Left lung (tissue), 10 donors: ENCODE measurements around the gene PLEKHA1. TPM values are rescaled to one million over a fixed set of nuclear protein-coding genes. Genes with fewer than 3 reads are reported as not detected.

Experiments used
- ATAC-seq: fragments of 200-7000 bp; cut with Tn5 transposase; one replicate; pipeline ENCODE4 v1.9.1; 2020; ENCODE audit warnings: moderate library complexity
- DNase-seq, 4 donors: peaks; one replicate each; pipeline ENCODE4 v3.0.0-alpha.2; 2013 to 2020
- H3K27ac ChIP-seq, 2 donors: fragments of 200-600 bp; sonication (generic) in 1 of 2; one replicate each; pipeline versions ENCODE4 v1.5.0 to v1.8.0; 2020 to 2021
- H3K27me3 ChIP-seq, 2 donors: fragments of 200-600 bp; sonication (generic) in 1 of 2; one replicate each; pipeline versions ENCODE4 v1.5.0 to v1.8.0; 2020 to 2021
- H3K36me3 ChIP-seq, 2 donors: fragments of 200-600 bp; sonication (generic) in 1 of 2; one replicate each; pipeline versions ENCODE4 v1.5.0 to v1.8.0; 2020 to 2021
- H3K4me1 ChIP-seq, 2 donors: fragments of 200-600 bp; one replicate each; pipeline ENCODE4 v1.8.0; 2021
- H3K4me3 ChIP-seq, 2 donors: fragments of 200-600 bp; sonication (generic) in 1 of 2; one replicate each; pipeline versions ENCODE4 v1.5.0 to v1.8.0; 2020 to 2021; ENCODE audit warnings: mild to moderate bottlenecking in 1 of 2
- H3K9me3 ChIP-seq, 2 donors: fragments of 200-600 bp; sonication (generic) in 1 of 2; one replicate each; pipeline versions ENCODE4 v1.5.0 to v1.8.0; 2020 to 2021
- intact Hi-C, 2 donors: fragments of 100-400 bp; cut with DNase I; formaldehyde crosslinking; loops; one replicate each; pipeline versions ENCODE4 v1.11.2 to v1.14.2; 2022
- polyA plus RNA-seq, 6 donors: library from polyadenylated mRNA; unstranded; fragments of 120-200 nt; gene quantifications; one replicate each; pipeline ENCODE4 v1.2.1, GENCODE V29; 2013; ENCODE audit not compliant: insufficient read length in 6 of 6
- total RNA-seq, 2 donors: library from RNA; stranded (reverse); fragmentation: NEBNext Ultra II Directional; extraction: Animal tissue kit (Norgen Biotek cat#: 25700); gene quantifications; one replicate each; pipeline ENCODE4 v1.2.1, GENCODE V29; 2021
- TF ChIP-seq, protein P1 (sequence below), 2 donors: fragments of 200-600 bp; sonication (generic) in 1 of 2; IDR thresholded peaks; one replicate each; pipeline versions ENCODE4 v1.5.0 to v1.8.0; 2021; ENCODE audit warnings: antibody characterized with exemption in 2 of 2
- donor health status: DM: no; HTN: yes; CAD: no.
- donor health status: DM: no; HTN: no; CAD: no.

The PLEKHA1 gene
- total and polyA plus RNA-seq, 8 donors = 40.5 to 57.9 (median 43.4) TPM

DNA sequence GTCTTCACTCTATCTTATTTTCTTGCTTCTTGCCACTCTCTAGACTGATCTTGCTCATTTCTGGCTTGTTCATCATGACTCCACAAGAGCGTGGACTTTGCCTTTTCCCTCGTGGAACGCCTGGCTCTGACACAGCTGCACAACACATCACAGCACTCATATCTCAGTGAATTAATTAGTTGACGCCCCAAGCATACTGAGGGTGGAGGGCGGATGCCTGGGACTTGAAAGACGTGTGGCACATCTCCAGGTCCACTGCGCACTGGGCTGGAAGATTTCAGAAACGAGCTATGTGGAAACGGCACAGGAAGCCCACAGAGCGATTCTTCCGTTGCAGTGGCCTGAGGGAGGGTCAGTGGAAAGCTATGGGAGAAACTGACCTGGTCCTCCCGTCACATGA is 23.6 kb upstream of the PLEKHA1 start:
- Histone ChIP-seq H3K36me3 (no peaks in the 10 kb centered on the region), H3K27me3 (no peaks in the 10 kb centered on the region), H3K9me3 (no peaks in the 10 kb centered on the region), H3K4me1 (no peaks in the 10 kb centered on the region), H3K4me3 (no peak overlapping the region), H3K27ac (no peak overlapping the region)
- intact Hi-C loops = no loop called here
- DNase-seq (no peak), ATAC-seq (no peak)
- TF ChIP-seq, protein P1, sequence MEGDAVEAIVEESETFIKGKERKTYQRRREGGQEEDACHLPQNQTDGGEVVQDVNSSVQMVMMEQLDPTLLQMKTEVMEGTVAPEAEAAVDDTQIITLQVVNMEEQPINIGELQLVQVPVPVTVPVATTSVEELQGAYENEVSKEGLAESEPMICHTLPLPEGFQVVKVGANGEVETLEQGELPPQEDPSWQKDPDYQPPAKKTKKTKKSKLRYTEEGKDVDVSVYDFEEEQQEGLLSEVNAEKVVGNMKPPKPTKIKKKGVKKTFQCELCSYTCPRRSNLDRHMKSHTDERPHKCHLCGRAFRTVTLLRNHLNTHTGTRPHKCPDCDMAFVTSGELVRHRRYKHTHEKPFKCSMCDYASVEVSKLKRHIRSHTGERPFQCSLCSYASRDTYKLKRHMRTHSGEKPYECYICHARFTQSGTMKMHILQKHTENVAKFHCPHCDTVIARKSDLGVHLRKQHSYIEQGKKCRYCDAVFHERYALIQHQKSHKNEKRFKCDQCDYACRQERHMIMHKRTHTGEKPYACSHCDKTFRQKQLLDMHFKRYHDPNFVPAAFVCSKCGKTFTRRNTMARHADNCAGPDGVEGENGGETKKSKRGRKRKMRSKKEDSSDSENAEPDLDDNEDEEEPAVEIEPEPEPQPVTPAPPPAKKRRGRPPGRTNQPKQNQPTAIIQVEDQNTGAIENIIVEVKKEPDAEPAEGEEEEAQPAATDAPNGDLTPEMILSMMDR (IDR thresholded peaks at IDR 0.05) = no peak

- no peak overlapping the region for H3K27ac ChIP-seq
- intact Hi-C loops = no loop called here
- no peaks in the 10 kb centered on the region for H3K9me3 ChIP-seq
Observed at GRCh38 chr10:122352817-122353525, 21.5 kb upstream of the PLEKHA1 start.

GRCh38 chr10:122354383-122354782 is 20.1 kb upstream of the PLEKHA1 start:
- Histone ChIP-seq H3K36me3 (no peaks in the 10 kb centered on the region), H3K27me3 (no peaks in the 10 kb centered on the region), H3K27ac (no peak overlapping the region), H3K9me3 (peaks cover 0 to 8% of the 10 kb centered on the region in 2 donors), H3K4me1 (no peaks in the 10 kb centered on the region), H3K4me3 (no peak overlapping the region)
- intact Hi-C loops = no loop called here
- no peak for ATAC-seq
- TF ChIP-seq, protein P1 (IDR thresholded peaks at IDR 0.05) = no peak
- DNase-seq = no peak

More at GRCh38 chr10:122352817-122353525, 21.5 kb upstream of the PLEKHA1 start:
- Histone ChIP-seq H3K27me3 (no peaks in the 10 kb centered on the region), H3K36me3 (no peaks in the 10 kb centered on the region), H3K4me1 (no peaks in the 10 kb centered on the region), H3K4me3 (no peak overlapping the region)
- ATAC-seq (no peak), DNase-seq (no peak)
- TF ChIP-seq, protein P1 (IDR thresholded peaks at IDR 0.05) = no peak

DNA sequence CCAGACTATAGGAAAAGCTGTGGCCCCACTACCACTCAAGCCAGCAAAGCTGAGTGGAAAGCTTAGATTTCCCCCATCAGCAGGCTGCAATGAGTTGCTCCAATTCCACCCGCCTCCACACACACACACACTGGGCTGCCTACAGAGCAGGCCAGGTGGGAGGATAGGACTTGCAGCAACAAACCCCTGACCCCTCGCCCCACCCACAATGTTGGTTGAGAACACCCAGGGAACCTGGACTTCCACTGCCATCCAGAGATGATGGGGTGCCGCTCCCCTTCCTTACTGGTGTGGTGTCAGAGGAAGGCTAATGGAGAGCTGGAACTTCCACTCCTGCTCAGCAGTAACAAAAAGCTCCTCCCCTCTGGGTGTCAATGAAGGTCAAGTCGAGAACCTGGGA is 16.8 kb upstream of the PLEKHA1 start:
- Histone ChIP-seq H3K4me1 (no peaks in the 10 kb centered on the region), H3K9me3 (peaks cover 0 to 8% of the 10 kb centered on the region in 2 donors), H3K27ac (no peak overlapping the region), H3K36me3 (no peaks in the 10 kb centered on the region), H3K27me3 (no peaks in the 10 kb centered on the region), H3K4me3 (no peak overlapping the region)
- intact Hi-C loops = no loop called here
- no peak for DNase-seq
- ATAC-seq = no peak
- TF ChIP-seq, protein P1 (IDR thresholded peaks at IDR 0.05) = no peak

DNA sequence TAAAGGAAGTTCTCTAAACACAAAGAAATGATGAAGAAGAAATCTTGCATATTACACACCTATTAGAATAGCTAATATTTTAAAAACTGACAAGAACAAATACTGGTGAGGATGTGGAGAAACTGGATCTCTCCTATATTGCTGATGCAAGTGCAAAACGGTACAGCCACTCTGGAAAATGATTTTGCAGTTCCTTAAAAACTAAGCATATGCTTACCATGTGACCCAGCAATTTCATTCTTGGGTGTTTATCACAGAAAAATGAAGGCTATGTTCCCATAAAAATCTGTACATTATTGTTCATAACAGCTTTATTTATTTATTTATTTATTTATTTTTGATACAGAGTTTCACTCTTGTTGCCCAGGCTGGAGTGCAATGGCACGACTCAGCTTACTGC is 14.9 kb upstream of the PLEKHA1 start:
- no peaks in the 10 kb centered on the region for H3K27me3 ChIP-seq
- ATAC-seq = no peak
- H3K27ac ChIP-seq = no peak overlapping the region
- no peaks in the 10 kb centered on the region for H3K36me3 ChIP-seq
- no peak for DNase-seq
- peaks cover 0 to 8% of the 10 kb centered on the region in 2 donors for H3K9me3 ChIP-seq
- H3K4me3 ChIP-seq = no peak overlapping the region
- TF ChIP-seq, protein P1 (IDR thresholded peaks at IDR 0.05) = no peak
- intact Hi-C loops = no loop called here
- no peaks in the 10 kb centered on the region for H3K4me1 ChIP-seq
